GM21786 (cell line): Measurements from ENCODE around the gene ENHO.

ENCODE experiments used
- ATAC-seq: cut with Tn5 transposase; IDR thresholded peaks from one replicate; pipeline ENCODE4 v1.9.1; 2021; ENCODE audit not compliant: unreplicated experiment

Gene ENHO

GRCh38 chr9:34508463-34508862 lies 14.3 kb downstream of the ENHO start:
- no peak for ATAC-seq

GRCh38 chr9:34507966-34508365 lies 14.8 kb downstream of the ENHO start:
- ATAC-seq: no peak

- ATAC-seq: no peak
Measured at GRCh38 chr9:34507556-34507955, 15.2 kb downstream of the ENHO start.

GRCh38 chr9:34506623-34507022 lies 16.2 kb downstream of the ENHO start:
- no peak for ATAC-seq

GRCh38 chr9:34505370-34506120 lies 17.2 kb downstream of the ENHO start:
- no peak for ATAC-seq

GRCh38 chr9:34503406-34503805 lies 19.4 kb downstream of the ENHO start:
- no peak for ATAC-seq

- no peak for ATAC-seq
Measured at GRCh38 chr9:34502891-34503290, 19.9 kb downstream of the ENHO start.

- ATAC-seq: no peak
Measured at GRCh38 chr9:34502471-34502870, 20.3 kb downstream of the ENHO start.

GRCh38 chr9:34501889-34502425 lies 20.8 kb downstream of the ENHO start:
- no peak for ATAC-seq

GRCh38 chr9:34501372-34501771 lies 21.4 kb downstream of the ENHO start:
- no peak for ATAC-seq

GRCh38 chr9:34500623-34501267 lies 22.0 kb downstream of the ENHO start:
- no peak for ATAC-seq

GRCh38 chr9:34499076-34499475 lies 23.7 kb downstream of the ENHO start:
- no peak for ATAC-seq

GRCh38 chr9:34498553-34498952 lies 24.2 kb downstream of the ENHO start:
- no peak for ATAC-seq

GRCh38 chr9:34496149-34496712 lies 26.6 kb downstream of the ENHO start:
- ATAC-seq: no peak

GRCh38 chr9:34493972-34494535 lies 28.7 kb downstream of the ENHO start:
- no peak for ATAC-seq

- ATAC-seq: no peak
Measured at GRCh38 chr9:34492051-34492450, 30.7 kb downstream of the ENHO start.

GRCh38 chr9:34491596-34491995 lies 31.2 kb downstream of the ENHO start:
- ATAC-seq: no peak

- ATAC-seq: no peak
Measured at GRCh38 chr9:34490760-34491159, 32.0 kb downstream of the ENHO start.

GRCh38 chr9:34490360-34490759 lies 32.4 kb downstream of the ENHO start:
- no peak for ATAC-seq

GRCh38 chr9:34486572-34486971 lies 36.2 kb downstream of the ENHO start:
- ATAC-seq: no peak

GRCh38 chr9:34485822-34486221 lies 37.0 kb downstream of the ENHO start:
- no peak for ATAC-seq

GRCh38 chr9:34484678-34485077 lies 38.1 kb downstream of the ENHO start:
- ATAC-seq: no peak
